GM10248 (cell line): ENCODE data around the gene LSM14A.

Experiments
- CTCF ChIA-PET: fragments of 300-600 bp; sonication (Branson Sonifier 250); formaldehyde crosslinking; extraction: SDS; loops from one replicate; lab custom pipeline; 2021; ENCODE audit warnings: antibody characterized with exemption; lab: Yijun Ruan, JAX
- POLR2A ChIA-PET: fragments of 350-650 bp; sonication (Branson Sonifier 250); formaldehyde crosslinking; extraction: SDS; loops from one replicate; lab custom pipeline; 2020; ENCODE audit warnings: antibody characterized with exemption; lab: Yijun Ruan, JAX
- DNase-seq: peaks from one replicate; pipeline ENCODE4 v3.0.0; 2012; ENCODE audit errors: extremely low spot score
- CTCF ChIP-seq: IDR thresholded peaks from 2 replicates; pipeline ENCODE4 v1.5.1; 2012; ENCODE audit warnings: mild to moderate bottlenecking, low read depth; ENCODE audit errors: extremely low read depth, missing control alignments, control extremely low read depth

The LSM14A gene

GRCh38 chr19:34181111-34181864, 9.0 kb downstream of the LSM14A start:
- CTCF ChIA-PET: no interaction called here
- no peak for DNase-seq
- no peak for TF ChIP-seq CTCF
- POLR2A ChIA-PET: interaction anchor here (0.6 kb wide), 1 partner anchor 28 kb away, joined by 3 read pairs; no protein-coding TSS in a partner anchor

DNA sequence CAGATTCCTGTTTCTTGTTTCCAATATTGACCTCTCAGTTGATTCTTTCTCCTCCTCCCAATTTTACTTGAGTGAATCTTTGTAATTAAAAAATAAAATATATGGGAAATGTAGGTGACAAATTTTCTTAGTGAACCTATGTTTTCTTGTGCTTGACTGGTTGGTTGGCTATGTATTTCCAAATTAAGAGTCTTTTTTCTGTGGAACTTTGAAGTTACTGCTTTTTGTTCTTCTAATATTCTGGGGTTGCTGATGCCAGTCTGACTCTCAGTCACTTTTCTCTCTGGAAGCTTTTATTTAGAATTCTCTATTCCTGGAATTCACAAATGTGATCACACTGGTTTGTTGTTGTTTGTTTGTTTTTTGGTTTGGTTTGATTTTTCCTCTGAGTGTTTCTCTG, 9.8 kb downstream of the LSM14A start:
- no peak for DNase-seq
- no peak for TF ChIP-seq CTCF
- ChIA-PET POLR2A (no interaction called here), CTCF (interaction anchor here (1.5 kb wide), 1 partner anchor 9 kb away, joined by 3 read pairs; no protein-coding TSS in a partner anchor)

GRCh38 chr19:34184880-34185491, 12.7 kb downstream of the LSM14A start:
- ChIA-PET POLR2A (no interaction called here), CTCF (interaction anchor here (0.9 to 1.7 kb wide), 4 partner anchors 13 to 64 kb away, joined by 3 to 6 read pairs (median 3); partner anchors contain the start of gene LSM14A)
- no peak for TF ChIP-seq CTCF
- DNase-seq: no peak

DNA sequence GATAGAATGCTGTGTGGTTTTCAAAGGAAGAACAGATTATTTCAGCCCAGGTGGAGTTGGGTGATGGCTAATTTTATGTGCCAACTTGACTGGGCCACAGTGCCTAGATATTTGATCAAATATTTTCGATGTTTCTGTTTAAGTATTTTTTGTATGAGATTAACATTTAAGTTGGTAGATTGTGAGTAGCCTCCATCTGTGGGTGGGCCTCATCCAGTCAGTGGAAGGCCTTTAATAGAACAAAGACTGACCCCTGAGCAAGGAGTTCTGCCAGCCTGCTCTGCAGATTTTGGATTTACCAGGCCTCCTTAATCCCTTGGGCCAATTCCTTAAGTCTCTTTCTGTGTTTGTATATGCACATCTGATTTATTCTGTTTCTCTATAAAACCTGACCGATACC, 13.9 kb downstream of the LSM14A start:
- ChIA-PET POLR2A (no interaction called here), CTCF (interaction anchor here (0.9 to 1.7 kb wide), 4 partner anchors 14 to 65 kb away, joined by 3 to 6 read pairs (median 3); partner anchors contain the start of gene LSM14A)
- no peak for DNase-seq
- TF ChIP-seq CTCF: no peak

- TF ChIP-seq CTCF: no peak
- ChIA-PET POLR2A (no interaction called here), CTCF (no interaction called here)
- no peak for DNase-seq
Measured at GRCh38 chr19:34187011-34187410, 14.7 kb downstream of the LSM14A start.

DNA sequence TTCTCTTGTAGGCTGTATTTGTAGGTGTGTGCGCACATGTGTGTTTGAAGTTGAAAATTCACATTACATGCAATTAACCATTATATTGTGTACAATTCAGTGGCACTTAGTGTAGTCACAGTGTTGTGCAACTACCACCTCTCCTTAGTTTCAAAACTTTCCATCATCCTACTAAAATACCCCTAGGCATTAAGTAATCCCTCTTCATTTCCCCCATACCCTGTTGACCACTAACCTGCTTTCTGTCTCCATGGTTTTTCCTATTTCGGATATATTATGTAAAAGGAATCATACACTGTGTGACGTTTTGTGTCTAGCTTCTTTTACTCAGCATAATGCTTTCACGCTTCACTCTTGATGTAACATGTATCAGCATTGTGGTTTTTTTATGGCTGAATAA, 16.1 kb downstream of the LSM14A start:
- ChIA-PET CTCF (no interaction called here), POLR2A (interaction anchor here (1.2 kb wide), 1 partner anchor 73 kb away, joined by 3 read pairs; no protein-coding TSS in a partner anchor)
- no peak for DNase-seq
- TF ChIP-seq CTCF: no peak
